ENCODE measurements around the gene PRPF40B. TPM values are rescaled to one million over a fixed set of nuclear protein-coding genes. Genes with fewer than 3 reads are reported as not detected.

The PRPF40B gene
- total RNA-seq, 1 donor from 2014 or later, result 15.1 TPM

DNA sequence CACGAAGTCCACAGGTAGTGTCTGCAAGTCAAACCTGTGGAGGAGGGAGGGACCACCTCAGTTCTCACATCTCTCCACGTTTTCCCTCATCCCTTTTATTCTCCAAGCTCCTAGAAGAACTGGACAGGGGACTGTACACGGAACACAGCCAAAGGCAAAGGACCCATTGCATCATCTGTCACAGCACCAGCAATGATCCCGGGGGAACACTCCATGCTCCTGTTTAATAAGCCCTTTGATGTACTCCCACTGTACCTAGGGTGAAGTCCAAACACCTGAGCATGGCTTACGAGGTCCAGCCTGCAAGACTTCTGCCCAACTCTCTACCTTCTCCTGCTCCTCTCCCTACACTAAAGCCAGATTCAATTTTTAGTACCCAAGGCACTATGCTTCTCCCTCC lies 26.5 kb downstream of the PRPF40B start:
- no peak overlapping the region for H3K4me3 Mint-ChIP-seq (ENCODE audit: unreplicated experiment)

DNA sequence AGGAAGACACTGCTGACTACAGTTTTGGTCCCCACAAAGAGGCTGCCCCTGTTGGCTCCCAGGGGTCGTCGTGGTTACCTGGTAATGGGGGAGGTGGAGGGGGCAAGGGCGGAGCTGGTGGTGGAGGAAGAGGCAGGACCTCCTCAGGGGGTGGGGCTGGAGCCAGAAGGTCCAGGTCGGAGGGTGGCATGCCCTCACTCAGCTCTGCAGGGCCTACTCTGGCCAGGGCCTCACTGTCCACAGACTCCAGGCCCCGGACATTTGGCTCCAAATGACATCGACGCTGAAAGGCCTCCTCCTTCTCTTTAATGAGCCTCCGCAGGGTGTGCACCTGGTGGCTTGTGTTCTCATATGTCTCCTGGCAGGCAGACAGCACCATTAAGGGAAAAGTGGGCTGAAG lies 28.5 kb downstream of the PRPF40B start:
- Mint-ChIP-seq H3K27ac (ENCODE audit: unreplicated experiment) (no peak overlapping the region), H3K4me3 (ENCODE audit: unreplicated experiment) (no peak overlapping the region), H3K4me1 (ENCODE audit: low read depth) (peaks cover 22% of the 10 kb centered on the region), H3K27me3 (ENCODE audit: low read depth) (no peaks in the 10 kb centered on the region), H3K9me3 (ENCODE audit: low read depth) (no peaks in the 10 kb centered on the region), H3K36me3 (ENCODE audit: low read depth) (peaks cover 50% of the 10 kb centered on the region)
- no peak for DNase-seq (ENCODE audit: low spot score)
- no peak for TF ChIP-seq CTCF (IDR thresholded peaks at IDR 0.05)

More for the DNA sequence above, 26.5 kb downstream of the PRPF40B start:
- Mint-ChIP-seq H3K27me3 (ENCODE audit: low read depth) (no peaks in the 10 kb centered on the region), H3K27ac (ENCODE audit: unreplicated experiment) (no peak overlapping the region), H3K9me3 (ENCODE audit: low read depth) (no peaks in the 10 kb centered on the region), H3K4me1 (ENCODE audit: low read depth) (peaks cover 23% of the 10 kb centered on the region), H3K36me3 (ENCODE audit: low read depth) (peaks cover 46% of the 10 kb centered on the region)
- no peak for DNase-seq (ENCODE audit: low spot score)
- no peak for TF ChIP-seq CTCF (IDR thresholded peaks at IDR 0.05)

DNA sequence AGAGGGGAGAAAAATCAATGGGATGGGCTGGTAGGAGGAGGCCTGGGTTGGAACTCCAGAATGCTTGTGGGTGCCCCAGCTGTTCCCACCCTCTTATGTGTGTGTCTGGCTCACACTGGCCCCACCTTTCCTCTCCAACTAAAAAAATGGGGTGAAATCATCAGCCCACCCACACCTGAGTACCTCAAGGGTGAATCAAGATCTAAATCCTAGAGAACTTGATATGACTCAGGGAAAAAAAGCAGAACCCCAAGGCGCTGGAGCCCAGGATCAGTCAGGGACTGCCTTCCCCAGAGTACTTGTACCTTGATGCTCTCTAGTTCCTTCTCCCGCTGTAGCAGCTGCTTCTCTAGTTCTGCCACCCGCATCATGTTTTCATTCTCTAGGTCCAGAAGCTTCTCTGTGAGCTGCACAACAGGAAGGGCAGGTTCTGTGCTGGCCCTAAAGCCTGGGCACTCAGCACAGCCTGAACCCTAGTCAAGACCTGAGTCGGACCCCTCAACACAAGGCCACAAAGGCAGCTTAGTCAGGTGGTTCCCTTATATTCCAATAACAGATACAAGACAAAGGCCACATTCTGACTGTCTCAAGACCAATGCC lies 29.7 kb downstream of the PRPF40B start:
- no peaks in the 10 kb centered on the region for H3K9me3 Mint-ChIP-seq (ENCODE audit: low read depth)
- H3K4me1 Mint-ChIP-seq (ENCODE audit: low read depth), result peaks cover 11% of the 10 kb centered on the region
- no peak for TF ChIP-seq CTCF (IDR thresholded peaks at IDR 0.05)
- no peak overlapping the region for H3K27ac Mint-ChIP-seq (ENCODE audit: unreplicated experiment)
- H3K27me3 Mint-ChIP-seq (ENCODE audit: low read depth), result no peaks in the 10 kb centered on the region
- no peak overlapping the region for H3K4me3 Mint-ChIP-seq (ENCODE audit: unreplicated experiment)
- peaks cover 54% of the 10 kb centered on the region for H3K36me3 Mint-ChIP-seq (ENCODE audit: low read depth)
- no peak for DNase-seq (ENCODE audit: low spot score)

DNA sequence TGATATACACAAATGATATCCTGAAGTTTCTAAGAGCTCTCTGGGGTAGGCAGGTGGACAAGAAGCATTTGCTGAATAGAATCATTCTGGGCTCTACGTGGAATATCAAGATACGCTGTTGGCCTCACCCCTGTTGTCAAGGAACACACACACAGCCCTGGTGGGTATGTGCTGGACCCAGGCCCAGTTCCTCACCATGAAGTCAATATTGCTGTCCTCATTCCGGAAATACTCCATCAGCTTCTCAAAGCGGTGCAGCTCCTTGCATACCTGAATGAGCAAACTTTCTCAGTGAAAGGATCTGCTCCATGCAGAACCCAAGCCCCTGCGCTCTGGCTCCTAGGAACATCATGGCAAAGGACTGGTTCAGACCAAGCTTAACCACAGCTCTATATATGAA lies 31.4 kb downstream of the PRPF40B start:
- Mint-ChIP-seq H3K27me3 (ENCODE audit: low read depth) (no peaks in the 10 kb centered on the region), H3K36me3 (ENCODE audit: low read depth) (peaks cover 50% of the 10 kb centered on the region), H3K27ac (ENCODE audit: unreplicated experiment) (no peak overlapping the region), H3K4me1 (ENCODE audit: low read depth) (peaks cover 1% of the 10 kb centered on the region), H3K4me3 (ENCODE audit: unreplicated experiment) (no peak overlapping the region), H3K9me3 (ENCODE audit: low read depth) (no peaks in the 10 kb centered on the region)
- no peak for TF ChIP-seq CTCF (IDR thresholded peaks at IDR 0.05)
- no peak for DNase-seq (ENCODE audit: low spot score)

DNA sequence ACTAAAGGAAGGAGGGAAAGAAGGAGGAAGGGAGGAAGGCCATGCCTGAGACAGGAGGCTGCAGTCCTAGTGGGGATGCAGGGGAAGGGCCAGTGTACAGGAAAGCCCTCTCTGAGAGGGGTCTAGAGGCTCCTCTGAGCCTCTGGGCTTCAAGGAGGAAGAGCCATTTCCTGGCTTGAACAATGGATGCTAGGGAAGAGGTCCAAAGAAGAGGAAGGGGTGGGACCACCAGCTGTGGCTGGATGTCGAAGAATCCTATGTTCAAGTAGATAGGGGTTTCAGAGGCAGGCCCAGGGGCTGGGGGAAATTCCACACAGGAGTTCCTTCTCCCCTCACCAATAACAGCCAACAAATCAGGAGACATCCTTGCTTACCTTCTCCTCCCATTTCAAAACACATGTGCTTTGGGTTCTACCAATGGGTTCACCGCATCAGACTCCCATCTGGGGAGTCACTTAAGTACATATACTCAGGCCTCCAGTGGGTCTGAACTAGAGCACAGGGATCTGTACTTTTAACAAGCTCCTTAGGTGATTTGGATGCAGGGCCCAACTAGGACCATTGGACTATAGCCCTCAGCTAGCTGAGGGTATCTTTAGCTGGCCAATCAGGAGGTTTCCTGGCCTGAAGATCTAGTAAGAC lies 32.4 kb downstream of the PRPF40B start:
- H3K4me1 Mint-ChIP-seq (ENCODE audit: low read depth), result peaks cover 9% of the 10 kb centered on the region
- H3K27ac Mint-ChIP-seq (ENCODE audit: unreplicated experiment), result no peak overlapping the region
- no peak for TF ChIP-seq CTCF (IDR thresholded peaks at IDR 0.05)
- DNase-seq (ENCODE audit: low spot score), result no peak
- no peaks in the 10 kb centered on the region for H3K9me3 Mint-ChIP-seq (ENCODE audit: low read depth)
- H3K36me3 Mint-ChIP-seq (ENCODE audit: low read depth), result peaks cover 47% of the 10 kb centered on the region
- no peaks in the 10 kb centered on the region for H3K27me3 Mint-ChIP-seq (ENCODE audit: low read depth)
- no peak overlapping the region for H3K4me3 Mint-ChIP-seq (ENCODE audit: unreplicated experiment)

Data from chondrocyte (in vitro differentiated cells).